HTERT RPE-1 (cell line): Measurements from ENCODE around the gene RASSF8.

ENCODE experiments used
- in situ Hi-C: fragments of 300-500 bp; cut with MboI; formaldehyde crosslinking; loops from 4 replicates; pipeline ENCODE4 v1.14.3; 2020; ENCODE audit warnings: low sequenced_read_pairs

The RASSF8 gene

DNA sequence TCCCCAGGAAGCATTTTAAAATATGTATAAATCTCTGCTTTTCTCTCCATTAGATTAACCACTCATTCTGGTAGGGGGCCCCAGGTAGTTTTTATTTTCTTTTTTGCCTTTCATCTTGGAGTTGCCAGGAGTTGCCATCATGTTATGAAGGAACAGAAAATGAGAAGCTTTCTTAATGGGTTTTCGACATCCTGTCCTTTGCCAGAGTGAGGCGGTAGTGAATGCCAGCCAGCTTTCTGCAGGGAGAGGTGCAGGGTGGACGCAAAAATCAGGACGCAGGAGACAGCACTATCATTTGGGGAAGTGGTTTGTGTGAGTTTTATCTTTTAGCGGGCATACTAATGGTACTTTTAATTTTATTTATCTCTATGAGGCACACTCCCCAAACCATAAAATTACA is 1.7 kb downstream of the RASSF8 start:
- in situ Hi-C loops = no loop called here

DNA sequence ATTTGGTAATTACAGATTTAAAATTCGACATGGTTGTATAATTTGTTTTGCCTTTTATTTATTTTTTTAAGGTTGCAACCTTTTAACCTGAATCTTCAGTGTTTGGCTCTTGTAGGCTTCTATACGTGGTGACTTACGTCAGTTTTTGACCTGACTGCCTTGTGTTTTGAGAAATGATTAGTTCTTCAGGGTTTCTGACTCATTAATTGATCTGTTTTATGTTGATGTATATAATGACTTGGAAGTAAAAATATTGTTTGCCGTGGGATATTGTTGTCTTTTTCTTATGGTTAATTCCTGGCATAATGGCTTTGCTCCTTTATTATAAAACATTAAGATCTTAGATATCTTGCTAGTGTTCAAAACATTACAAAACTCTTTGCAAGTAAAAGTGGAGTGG is 2.5 kb downstream of the RASSF8 start:
- in situ Hi-C loops = no loop called here

DNA sequence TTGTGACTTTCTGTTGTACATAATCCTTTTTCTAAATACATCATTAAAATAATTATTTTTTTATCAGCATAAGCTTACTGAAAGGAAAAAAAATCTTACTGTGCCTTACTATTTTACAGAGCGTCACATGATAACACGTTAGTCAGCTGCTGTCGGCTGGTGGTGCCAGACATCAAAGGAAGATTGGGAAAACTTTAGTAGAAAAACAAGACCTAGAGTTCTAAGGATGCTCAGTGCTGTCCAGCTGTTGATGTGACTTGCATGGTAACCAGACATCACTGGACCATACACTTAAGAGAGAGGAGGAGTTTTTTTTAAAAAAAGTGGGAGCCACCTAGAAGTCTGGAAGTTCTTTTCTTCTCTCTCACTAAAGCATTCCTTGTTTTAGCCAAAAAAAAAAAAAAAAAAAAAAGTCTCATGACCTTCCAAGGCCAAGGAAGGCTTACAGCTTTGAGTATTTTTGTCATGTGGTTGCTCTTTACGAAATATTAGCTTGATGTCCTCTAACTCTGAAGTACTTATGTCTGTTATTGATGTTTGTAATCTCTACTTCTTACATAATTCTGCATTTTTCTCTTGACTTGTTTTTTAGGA is 4.5 kb downstream of the RASSF8 start:
- in situ Hi-C loops = no loop called here

DNA sequence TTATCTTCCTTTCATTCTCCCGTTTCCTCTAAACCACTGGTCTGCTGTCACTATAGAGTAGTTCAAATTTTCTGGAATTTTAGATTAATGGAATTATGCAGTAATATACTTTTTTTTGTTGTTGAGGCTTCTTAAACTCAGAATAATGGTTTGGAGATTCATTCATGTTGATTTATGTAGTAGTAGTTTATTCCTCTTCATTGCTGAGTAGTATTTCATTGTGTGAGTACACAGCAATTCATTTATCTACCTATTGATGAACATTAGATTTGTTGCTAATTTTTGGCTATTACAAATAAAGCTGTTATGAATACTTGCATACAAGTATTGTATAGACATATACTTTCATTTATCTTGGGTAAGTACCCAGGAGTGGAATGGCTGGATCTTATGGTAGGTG is 7.2 kb downstream of the RASSF8 start:
- in situ Hi-C loops = no loop called here

DNA sequence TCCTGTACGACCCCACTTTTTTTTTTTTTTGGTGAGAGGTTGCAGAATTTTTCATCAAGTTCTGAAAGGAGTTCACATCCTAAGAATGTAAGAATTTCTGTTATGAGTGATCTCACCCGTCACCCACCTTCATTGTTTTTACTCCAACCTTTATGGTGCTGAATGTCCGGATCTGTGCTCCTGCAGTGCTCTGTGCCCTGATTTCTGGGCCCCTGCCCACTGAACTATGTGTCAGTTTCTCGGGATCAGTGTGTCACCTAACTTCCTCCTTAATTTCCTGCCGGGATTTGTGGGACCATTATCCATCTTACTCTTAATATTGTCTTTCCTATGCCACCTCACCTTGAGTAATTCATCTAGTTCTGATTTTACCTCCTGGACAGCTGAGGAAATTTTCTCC is 11.6 kb downstream of the RASSF8 start:
- in situ Hi-C loops = no loop called here

DNA sequence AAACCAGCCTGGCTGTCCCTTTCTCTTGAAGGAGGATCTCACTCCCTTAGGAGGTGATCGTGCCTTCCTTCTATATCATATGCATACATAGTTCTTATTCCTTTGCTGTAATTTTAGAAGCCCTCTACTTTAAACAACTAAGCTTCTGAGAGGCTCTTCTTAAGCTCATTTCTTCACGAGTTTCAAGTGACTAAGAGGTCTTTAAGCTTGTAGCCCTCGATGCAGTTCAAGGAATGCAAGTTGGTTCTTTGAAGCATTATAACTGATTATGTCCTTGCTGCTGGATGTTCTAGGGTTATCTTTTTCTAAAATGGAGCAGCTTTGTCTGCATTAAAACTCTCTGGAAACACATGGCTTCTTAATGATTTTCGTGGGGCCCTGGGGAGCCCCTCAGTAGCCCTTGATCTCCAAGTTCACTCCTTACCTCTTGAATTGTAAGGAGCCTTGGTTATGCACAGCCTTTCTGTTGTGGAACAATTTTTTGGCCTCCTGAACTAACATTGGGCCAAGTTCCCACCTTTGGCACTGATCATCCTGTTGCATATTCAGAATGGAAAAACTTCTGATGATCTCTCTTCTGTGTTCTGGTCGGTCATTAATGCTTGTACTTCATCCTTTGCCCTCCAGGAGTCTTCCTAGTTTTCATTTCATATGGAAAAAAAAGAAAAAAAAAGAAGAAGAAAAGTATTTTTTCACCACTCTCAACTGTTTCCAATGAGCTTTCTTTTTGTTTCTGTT is 12.6 kb downstream of the RASSF8 start:
- in situ Hi-C loops = no loop called here

DNA sequence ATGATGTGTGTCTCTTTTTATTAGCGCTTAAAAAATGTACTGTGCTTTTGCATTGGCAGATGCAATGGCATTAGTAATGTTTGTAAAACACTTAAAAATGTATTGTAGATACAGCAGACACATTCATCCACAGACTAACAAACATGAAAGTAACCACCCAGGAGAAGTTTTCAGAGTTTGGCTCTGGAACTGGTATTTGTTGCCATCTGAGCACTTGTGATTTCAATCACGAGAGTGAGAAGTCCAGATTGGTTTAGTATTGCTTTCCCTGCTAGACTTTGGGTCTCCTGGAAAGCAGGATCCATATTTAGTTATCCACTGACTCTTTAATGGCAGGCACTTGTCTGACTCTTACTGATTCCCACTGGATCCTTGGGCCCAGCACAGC is 13.2 kb downstream of the RASSF8 start:
- in situ Hi-C loops = no loop called here

DNA sequence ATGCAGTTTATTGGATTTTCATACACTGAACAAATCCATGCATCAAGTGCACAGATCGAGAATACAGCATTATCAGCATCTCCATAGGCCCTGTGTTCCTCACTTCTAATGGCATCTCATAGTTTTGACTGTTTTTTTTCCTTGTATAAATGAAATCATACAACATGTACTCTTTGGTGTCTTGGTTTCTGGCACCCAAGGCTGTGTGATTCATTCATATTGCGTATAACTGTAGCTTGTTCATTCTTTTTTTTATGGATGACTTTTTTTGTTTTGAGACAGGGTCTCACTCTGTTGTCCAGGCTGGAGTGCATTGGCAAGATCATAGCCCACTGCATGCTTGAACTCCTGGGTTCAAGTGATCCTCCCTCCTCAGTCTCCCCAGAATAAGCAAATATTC is 14.3 kb downstream of the RASSF8 start:
- in situ Hi-C loops = no loop called here

DNA sequence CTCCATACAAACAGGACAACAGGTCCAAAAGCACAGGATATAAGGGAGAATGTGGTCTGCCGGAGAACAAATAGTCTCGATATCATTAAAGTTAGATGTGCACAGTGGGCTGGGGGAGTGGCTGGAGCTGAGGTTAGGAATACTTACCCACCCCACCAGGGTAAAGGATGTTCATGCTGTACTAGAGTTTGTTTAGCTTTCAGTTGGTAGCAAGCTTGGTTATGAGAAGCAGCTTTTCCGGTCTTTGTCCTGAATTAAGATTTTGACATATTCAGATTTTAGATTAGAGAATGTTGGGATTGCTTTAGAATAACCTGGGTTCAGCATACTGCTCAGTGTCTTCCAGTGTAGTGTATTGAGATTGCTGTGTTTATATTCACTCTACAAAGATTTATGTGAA is 16.7 kb downstream of the RASSF8 start:
- in situ Hi-C loops = no loop called here

DNA sequence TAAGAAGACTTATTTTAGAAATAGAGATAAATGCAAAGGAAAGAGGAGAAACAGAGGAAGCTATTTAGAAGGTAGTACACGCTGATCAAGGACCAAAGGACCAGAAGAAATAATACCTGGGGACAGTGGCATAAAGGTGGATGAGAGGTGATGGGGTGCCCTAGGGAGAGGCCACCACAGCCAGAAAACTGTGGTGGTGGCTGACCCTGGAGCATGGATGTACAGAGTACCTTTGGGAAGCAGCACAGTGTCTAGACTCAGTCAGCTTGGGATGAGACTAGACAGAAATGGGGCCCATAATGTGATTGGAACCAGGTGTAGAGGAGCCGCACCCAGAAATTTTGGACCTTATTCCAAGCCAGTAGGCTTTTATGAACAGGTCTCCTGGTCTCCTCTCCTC is 17.2 kb downstream of the RASSF8 start:
- in situ Hi-C loops = no loop called here

DNA sequence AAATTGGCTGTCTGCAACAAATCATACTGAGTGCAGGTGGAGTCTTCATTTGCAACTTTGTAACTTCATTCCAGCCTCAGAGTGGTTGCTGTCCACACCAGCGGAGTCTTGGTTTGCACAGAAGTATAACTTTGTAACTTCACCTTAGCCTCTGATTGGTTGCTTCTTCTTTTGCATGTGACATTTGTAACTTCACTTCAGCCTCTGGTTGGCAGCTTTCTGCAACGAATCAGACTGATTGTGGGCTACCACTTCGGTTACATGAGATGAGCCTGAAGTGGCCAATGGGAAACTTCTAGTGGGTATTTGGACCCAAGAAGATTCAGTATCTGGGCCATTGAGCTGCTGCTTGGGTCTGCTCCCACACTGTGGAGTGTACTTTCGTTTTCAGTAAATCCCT is 17.8 kb downstream of the RASSF8 start:
- in situ Hi-C loops = no loop called here

DNA sequence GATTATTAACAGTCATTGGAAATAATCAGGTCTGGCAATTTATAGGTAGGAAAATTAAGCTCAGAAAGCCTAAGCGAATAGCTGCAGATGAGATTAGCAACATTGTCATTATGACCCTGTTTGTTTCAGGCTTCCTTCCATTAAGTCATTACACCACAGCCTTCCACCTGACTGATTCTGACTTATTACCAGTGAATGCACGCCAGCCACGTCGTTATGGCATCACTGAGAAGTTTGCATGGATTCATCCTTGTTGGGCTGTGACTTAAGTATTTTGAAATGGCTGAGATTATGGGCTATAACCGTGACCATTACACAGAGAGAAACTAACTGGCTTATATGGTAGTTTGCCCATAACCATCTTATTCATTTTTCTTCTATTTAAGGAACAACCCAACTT is 18.6 kb downstream of the RASSF8 start:
- in situ Hi-C loops = no loop called here

DNA sequence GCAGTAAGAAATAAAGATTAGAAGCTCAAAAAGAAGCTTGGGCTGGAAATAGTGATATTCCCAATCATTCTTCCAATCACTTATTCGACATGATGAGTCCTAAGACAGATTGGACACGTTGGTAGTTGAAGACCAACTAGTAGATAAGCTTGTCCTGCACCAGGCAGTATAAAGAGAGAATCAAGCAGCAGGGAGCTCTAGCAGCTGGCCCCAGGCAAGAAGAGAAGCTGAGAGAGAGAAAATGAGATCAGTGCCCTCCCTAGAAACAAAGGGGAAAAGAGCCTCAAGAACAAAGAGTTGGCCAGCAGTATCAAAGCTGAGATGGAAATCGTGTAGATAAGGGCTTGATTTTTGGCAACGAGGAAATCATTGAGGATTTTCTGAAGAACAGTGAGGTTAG is 20.6 kb downstream of the RASSF8 start:
- in situ Hi-C loops = no loop called here

DNA sequence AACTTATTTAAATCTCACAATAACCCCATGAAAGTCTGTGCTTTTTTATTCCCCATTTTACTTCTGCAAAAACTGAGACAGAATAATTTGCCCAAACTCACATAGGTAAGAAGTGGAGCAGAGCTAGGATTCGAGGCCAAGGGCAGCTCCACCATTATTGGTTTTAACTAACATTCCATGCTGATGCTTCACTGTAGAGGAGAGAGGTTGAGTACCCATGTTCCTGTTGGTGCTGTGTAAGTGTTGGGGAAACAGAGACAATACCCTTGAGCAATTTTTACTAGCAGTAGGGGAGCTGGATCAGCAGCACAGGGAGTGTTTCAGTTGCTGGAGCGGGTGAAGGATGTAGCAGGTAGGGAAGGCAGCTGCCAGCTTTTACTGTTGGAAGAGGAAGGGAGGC is 21.1 kb downstream of the RASSF8 start:
- in situ Hi-C loops = no loop called here

DNA sequence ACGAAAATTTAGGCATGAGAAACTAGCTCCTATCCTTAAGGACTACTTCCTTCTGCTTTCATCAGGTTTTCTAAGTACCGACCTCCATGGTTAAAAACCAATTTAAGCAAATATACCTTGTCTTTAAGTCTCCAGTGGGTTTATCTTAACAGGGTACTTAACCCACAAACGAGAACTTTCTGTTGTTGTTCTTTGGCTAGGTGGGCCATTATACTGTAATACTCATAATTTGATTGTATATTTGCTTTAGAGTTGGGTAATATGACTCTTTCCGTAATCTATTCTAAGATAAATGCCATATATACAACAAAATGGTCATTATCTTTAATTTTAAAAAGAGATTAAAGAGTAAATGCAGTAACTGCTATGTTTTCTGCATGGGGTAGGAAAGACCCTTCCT is 21.6 kb downstream of the RASSF8 start:
- in situ Hi-C loops = no loop called here

DNA sequence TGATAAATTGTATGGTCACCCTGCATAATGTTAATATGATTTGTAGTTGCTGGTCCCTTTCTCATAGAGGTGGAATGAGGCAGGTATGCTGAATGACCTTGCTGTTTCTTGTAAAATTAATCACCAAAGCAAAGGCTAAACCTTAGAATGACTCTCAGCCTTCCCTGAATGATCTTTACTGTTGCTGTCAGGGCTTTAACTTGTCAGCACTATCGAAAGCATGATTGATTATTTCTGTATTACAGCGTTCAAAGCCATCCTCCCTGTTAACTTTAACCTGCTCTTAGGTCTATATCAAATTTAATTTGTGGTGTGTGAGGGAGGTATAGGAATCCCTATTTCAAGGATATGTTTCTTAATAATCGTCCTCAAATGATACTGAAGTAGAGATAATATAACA is 23.1 kb downstream of the RASSF8 start:
- in situ Hi-C loops = no loop called here

DNA sequence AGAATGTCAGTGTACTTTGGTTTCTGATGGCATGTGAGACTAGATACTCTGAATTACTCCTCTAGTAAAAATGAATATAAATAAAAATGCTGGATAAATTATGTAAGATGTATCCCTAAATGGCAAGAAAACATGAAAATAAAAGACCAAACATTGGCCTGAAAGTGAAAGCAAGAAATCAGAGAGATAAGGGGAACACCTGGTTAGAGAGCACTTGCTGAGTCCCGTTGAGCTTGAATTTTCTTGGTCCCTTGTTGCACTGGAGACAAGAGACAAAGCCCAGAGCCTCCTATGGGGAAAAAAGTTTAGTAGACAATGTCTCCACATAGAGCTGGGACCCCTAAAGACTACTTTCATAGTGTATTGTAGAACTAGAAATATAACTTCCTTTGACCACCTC is 23.9 kb downstream of the RASSF8 start:
- in situ Hi-C loops = no loop called here

DNA sequence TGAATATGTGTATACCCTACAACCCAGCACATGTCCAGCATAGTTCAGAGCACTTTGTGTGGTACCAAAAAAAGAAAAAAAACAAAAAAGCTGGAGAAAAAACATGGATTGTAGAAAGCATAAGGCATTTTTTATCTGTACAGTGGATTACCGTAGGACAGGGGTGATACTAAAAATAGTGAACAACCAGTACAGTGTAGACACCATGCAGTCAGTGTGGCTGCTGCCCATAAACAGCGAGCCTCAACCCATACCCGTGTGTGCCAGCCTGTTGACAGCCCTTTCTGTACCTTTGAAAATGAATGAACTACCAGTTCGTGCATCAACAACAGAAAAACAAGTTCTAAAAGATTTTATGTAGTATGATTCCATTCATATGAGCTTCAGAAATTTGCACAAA is 25.1 kb downstream of the RASSF8 start:
- in situ Hi-C loops = no loop called here

DNA sequence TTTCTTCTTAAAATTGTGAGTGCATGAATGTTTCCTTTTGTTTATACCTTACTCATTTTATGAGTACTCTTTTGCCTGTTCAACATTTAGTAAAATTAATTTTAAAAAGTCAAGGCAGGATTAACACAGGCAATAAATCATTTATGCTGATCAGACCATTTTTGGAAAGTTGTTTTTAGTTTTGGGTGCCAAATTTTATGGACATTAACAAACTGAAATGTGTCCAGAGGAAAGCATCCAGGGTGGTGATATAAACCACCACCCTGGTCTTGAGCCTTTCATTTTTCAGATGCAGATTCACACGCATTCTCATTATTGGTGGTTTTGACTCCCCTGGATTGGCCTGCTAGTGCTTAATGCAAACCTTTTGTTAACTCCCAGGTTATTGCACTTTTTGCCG is 26.3 kb downstream of the RASSF8 start:
- in situ Hi-C loops = no loop called here

DNA sequence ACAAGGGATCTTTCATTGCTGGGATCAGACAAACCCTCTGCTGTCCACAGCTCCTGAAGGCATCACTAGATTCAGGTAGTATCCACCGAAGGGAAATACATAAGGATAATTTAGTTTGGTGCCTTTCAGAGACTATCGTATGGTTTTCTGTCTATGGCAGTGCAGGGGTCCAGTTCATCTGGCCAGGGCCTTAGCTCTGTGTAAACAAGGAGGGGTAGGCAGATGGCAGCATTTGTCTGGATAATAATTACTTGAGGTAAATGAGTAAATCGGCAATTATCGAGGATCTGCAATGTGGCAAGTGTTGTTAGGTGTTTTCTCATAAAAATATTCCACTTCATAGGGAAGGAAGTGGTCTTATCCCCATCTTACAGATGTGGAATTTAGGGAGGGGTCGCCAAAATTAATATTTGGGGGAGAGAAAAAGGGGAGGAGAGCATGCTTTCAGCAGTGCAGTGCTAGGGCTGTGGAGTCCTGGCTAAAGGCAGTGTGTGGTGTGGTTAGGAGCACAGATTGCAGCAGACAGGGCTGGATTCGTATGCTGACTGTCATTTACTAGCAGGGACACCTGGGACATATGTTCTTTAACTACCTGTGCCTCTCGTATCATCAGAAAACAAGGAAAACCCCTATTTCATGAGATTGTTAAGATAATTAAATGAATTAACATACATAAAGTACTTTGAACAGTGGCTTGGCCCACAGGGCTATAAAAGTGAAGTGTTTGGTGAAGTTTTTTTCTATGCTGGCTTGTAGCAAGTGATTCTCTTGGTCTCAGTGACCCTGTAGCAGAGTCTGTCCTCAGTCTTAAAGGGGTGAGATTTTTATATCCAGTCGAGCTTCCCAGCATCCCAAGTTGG is 27.1 kb downstream of the RASSF8 start:
- in situ Hi-C loops = no loop called here

DNA sequence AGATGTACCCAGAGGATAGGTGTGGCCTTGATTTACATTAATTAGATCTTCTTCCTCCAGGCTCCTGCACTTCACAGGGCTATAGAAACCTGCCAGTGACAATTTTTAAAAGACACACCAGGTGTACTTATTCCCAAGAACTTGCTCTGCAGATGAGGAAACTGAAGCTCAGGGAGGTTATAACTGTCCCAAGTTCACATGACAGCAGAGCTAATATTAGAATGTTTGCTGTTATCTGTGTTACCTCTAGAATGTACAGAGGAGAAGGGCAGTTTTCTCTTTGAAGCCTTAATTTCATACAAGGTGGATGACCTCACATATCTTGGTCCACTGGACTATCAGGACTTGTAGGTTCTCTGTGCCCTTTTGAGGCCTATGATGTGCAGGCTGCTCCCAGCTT is 27.7 kb downstream of the RASSF8 start:
- in situ Hi-C loops = no loop called here

DNA sequence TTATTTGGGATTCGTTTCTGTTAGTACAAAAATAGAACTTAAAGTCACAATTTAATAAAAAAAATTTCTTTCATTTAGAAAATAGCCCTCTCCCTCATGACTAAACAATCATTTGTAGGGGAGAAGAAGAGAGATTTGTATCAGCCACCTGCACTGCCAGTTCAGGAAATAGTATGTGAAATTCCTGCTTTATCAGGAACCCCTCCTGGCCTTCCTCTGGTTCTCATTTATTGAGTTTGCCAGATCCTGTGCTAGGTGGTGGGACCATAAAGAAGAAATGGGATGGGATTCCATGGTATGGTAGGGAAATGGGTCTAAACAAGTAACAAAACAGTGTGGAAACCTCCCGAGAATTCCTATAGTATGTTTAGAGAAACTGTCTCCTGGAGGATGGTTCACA is 30.0 kb downstream of the RASSF8 start:
- in situ Hi-C loops = no loop called here
